Sciatic nerve (tissue), 2 donors: Measurements from ENCODE around the gene ODAD3. TPM values are rescaled to one million over a fixed set of nuclear protein-coding genes. Genes with fewer than 3 reads are reported as not detected.
"Not testable (repeated sequence)": the region's sequence is repeated elsewhere in the genome, so short reads cannot be mapped to it uniquely, and the experiment has no call there.

Experiments
- ATAC-seq: fragments of 200-7000 bp; cut with Tn5 transposase; one replicate; pipeline ENCODE4 v1.9.1; 2020; ENCODE audit warnings: mild to moderate bottlenecking, moderate library complexity
- DNase-seq: peaks from one replicate; pipeline ENCODE4 v3.0.0-alpha.2; 2020; ENCODE audit warnings: low spot score
- intact Hi-C: fragments of 100-400 bp; cut with DNase I; formaldehyde crosslinking; loops from one replicate; pipeline ENCODE4 v1.14.2; 2022
- total RNA-seq: library from RNA; stranded (reverse); fragmentation: NEBNext Ultra II Directional; extraction: Animal tissue kit (Norgen Biotek cat#: 25700); gene quantifications from one replicate; pipeline ENCODE4 v1.2.1, GENCODE V29; 2021
- donor health status: DM: no; HTN: no; CAD: no.
- donor health status: DM: no; HTN: no; CAD: no.

ODAD3 gene
- total RNA-seq, 1 donor from 2014 or later = 0.31 TPM

DNA sequence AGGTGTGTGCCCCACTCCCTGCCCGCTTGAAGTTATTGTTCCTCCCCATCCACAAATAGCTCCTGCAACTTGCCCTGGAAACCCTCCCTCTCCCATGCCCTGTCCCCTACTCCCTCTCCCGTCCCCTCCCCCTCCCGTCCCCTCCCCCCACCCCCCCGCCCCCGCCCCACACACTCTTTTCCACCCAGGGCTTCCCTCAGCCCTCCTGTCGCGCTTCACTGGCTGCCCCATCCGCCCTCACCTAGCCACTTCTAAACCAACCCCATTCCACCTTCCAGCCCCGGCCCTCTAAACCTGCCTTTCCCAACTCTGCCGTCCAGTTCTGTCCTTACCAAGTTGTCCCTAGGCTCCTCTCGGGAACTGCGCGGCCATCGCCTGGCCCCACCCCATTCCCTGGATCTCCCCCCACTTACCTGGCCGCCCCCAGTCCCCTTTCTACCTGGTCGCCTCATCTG is 16.8 kb downstream of the ODAD3 start:
- intact Hi-C loops = no loop called here
- no peak for ATAC-seq
- DNase-seq = no peak

DNA sequence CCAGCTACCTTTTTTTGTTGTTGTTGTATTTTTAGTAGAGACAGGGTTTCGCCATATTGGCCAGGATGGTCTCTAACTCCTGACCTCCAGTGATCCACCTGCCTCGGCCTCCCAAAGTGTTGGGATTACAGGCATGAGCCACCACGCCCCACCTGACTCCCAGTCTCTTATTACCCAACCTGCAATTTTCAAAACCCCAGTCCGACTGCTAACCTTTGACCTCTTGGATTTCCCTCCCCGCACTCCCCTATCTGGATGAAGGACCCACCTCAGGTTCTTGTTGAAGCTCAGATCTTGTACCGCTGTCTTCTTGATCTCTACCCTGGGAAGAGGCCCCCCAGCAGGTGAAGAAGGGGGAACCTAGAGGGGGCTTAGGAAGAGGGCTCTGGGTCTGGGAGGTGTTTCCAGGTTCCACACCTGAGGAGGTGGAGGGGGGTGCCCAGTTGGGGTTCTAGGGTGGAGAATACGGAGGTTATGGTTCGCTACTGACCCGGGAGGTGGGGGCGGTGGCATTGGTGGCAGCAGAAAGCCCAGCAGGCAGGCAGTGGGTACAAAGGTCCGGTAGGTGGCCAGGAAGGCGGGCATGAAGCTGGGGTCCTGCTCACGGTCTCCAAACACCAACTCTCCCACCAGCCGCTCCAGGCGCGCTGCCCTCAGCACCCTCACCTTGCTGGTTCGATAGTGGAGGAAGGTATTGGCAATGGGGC is 18.4 kb downstream of the ODAD3 start:
- intact Hi-C loops = no loop called here
- DNase-seq (no peak), ATAC-seq (no peak)

DNA sequence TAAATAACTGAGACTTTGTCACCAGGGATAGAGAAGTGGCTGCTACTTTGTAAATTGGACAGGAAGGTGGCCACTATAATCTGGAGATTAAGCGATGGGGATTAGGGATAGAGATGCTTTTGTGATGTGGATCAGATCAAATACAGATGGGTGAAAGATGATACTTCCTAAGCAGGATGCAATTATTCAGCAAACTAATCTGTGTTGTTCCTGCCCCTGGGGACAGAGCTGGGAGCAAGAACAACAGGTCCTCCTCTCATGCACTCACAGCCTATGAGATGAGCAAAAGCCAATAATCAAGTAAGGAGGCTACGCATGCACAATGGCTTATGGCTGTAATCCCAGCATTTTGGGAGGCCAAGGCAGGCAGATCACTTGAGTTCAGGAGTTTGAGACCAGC is 20.4 kb downstream of the ODAD3 start:
- intact Hi-C loops = no loop called here

DNA sequence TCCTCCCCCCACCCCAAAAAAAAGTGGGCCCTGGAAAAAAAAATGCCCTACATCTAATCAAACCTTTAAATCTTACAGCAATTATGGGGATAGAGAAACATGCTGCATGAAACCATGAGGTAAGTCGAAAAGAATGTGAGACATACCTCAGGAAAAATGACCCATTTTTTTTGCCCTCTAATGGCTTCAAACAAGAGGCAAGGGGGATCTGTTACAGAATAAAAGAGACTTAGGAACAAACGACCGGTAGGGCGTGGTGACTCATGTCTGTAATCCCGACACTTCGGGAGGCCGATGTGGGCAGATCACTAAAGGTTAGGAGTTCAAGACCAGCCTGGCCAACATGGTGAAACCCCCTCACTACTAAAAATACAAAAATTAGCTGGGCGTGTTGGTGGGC is 24.2 kb downstream of the ODAD3 start:
- DNase-seq (no peak), ATAC-seq (no peak)
- intact Hi-C loops = no loop called here

More for the DNA sequence above, 20.4 kb downstream of the ODAD3 start:
- ATAC-seq (no peak), DNase-seq (no peak)

DNA sequence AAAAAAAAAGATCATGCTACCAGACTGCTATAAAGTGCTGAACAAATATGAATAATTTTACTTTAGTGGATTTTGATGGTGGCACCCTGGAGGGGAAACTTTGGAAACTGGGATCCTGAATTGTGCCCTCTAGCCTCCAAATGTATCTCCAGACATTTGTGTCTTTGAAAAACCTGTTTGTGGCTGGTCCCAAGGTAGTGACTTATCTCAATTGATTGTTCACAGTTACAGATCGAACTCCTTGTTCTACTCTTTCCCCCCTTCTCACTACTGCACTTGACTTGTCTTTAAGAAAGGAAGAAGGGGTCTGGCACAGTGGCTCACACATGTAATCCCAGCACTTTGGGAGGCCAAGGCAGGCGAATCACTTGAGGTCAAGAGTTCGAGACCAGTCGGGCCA is 26.3 kb downstream of the ODAD3 start:
- ATAC-seq (no peak), DNase-seq (no peak)
- intact Hi-C loops = no loop called here

DNA sequence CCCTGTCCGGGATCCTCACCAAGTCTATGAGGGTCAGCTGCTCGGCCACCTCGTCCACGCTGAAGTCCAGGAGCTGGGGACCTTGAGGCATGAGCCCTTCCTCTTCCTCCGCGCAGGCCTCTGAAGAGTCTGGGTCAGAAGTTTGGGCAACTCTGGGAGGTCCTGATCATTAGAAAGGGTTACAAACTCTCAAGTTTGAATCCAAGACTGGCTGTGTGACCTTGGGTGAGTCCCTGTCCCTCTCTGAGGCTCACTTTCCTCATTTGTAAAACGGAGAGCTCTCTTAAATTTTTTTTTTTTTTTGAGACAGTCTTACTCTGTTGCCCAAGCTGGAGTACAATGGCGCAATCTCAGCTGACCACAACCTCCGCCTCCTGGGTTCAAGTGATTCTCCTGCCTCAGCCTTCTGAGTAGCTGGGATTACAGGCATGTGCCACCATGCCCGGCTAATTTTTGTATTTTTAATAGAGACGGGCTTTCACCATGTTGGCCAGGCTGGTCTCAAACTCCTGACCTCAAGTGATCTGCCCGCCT is 28.2 kb downstream of the ODAD3 start:
- ATAC-seq, intact Hi-C loops, DNase-seq: not testable (repeated sequence)

DNA sequence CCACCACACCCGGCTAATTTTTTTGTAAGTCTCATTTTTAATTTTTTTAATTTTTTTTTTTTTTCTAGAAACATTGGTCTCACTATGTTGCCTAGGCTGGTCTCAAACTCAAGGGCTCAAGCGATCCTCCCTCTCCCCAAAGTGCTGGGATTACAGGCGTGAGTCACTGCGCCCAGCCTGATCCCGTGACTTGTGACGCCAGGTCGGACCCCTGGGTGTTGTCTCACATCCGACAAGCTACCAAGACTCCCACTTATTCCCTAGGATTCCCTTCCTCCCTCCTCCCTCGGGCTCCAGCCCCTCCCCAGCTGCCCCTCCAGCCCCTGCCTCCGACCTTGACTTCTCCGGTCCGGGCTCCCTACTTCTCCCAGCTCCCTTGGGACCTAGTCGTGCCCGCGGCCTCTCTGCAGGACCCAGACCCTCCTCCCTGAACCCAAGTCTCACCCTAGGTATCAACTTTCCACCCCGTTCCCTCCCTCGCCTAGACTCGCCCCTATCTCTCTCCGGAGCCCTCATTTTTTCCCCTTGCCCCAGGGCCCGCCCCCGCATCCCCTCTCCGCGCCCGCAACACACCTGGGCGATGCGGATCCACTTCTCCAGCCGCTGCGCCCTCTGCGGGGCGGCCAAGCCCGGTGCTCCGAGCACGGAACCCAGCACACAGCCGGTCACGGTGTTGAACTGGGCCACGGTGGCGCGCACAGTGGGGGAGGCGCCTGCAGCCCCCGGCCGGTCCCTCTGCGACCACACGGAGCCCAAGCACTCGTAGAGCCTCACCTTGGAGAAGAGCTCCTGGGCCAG is 28.9 kb downstream of the ODAD3 start:
- intact Hi-C loops = no loop called here
- DNase-seq = no peak
- ATAC-seq = peak; percentile 41

DNA sequence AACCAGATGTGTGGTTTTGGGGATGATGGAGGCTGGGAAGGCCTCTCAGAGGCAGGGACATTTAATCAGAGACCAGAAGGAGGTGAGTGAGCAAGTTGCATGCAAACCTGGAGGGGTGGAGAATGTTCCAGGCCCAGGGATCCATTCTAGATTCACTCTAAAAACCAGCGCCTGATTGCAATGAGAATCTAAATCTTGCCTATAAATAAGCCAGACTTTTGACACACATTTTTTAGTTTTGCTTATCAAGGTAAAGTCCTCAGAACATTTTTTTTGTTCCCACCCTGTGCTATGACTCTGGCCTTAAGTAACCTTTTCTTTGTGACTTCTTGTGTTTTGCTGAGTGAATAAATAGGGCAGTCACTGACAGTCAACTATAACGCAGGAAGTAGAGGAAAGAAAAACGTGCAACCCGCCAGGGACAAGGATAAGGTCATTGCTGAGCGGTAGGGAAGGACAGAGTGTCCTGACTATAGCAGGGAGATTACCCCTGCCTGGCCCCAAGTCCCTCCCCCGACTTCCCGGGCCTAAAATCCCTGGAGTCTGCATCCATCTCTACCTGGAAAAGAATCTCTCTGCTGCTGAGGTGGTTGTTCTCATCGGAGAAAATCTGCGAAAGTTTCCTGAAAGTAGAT is 30.2 kb downstream of the ODAD3 start:
- no peak for DNase-seq
- intact Hi-C loops = no loop called here
- ATAC-seq = no peak

DNA sequence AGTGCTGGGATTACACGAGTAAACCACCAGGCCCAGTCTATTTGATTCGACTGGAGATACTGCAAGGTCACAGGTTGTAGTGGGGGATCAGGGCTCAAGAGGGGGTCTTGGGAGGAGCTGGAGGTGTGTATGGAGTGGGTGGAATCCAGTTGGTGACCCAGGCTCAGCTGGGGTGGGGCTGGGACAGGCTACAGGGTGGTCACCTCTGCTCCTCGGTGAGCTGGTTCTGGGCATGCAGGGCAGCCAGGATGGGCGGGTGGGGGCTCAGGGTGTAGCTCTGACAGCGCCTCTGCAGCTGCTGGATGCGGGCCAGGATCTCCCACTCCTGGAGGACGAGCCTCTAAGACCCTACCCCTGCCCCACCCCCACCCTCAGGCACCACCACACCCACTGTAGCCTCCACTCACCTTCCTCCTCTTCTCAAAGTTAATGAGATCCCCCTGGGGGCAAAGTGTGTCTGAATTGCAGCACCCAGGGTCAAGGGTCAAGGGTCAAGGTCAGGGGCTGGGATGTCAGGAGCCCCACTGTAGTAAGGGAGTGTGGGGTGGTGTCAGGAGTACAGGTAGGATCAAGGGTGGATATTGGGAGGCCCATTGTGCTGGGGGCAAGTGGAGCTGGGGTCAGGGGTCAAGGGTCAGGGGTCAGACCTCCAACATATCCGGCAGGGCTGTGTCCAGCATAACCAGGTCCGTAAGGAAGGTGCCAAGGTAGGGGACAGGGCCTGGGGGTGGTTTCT is 32.9 kb downstream of the ODAD3 start:
- intact Hi-C loops = no loop called here
- ATAC-seq = no peak
- DNase-seq = no peak

DNA sequence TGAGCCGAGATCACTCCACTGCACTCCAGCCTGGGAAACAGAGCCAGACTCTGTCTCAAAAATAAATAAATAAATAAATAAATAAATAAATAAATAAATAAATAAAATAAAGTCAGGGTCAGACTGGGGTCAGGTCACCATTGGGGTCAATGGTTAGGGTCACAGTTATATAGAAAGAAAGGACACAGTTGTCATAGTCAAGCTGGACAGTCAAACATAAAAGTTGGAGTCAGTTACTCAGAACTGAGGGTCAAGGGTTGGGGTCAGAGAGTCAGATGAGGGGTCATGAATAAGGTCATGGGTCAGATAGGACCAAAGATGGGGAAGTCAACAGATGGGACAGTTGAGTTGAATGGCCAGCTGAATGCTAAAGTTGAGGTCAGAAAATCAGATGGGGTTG is 34.1 kb downstream of the ODAD3 start:
- ATAC-seq (no peak), DNase-seq (no peak)
- intact Hi-C loops = no loop called here

DNA sequence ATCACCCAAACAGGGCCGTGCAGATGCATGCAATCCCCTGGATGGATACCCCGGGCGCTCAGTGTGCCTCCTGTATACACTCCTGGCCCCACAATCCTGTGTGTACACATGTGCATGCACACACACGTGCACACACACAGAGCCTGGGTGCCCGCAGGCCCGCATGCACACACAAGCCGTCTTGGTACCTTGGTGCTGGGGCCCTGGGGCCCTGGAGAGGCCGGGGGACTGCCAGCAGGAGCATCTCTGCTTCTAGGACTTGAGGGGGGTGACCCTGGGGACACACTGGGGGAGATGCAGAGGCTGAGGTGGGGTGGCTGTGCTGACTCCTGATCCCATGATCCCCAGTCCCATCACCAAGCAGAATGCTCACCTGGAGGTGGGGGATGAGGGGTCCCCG is 35.3 kb downstream of the ODAD3 start:
- DNase-seq (no peak), ATAC-seq (no peak)
- intact Hi-C loops = no loop called here

DNA sequence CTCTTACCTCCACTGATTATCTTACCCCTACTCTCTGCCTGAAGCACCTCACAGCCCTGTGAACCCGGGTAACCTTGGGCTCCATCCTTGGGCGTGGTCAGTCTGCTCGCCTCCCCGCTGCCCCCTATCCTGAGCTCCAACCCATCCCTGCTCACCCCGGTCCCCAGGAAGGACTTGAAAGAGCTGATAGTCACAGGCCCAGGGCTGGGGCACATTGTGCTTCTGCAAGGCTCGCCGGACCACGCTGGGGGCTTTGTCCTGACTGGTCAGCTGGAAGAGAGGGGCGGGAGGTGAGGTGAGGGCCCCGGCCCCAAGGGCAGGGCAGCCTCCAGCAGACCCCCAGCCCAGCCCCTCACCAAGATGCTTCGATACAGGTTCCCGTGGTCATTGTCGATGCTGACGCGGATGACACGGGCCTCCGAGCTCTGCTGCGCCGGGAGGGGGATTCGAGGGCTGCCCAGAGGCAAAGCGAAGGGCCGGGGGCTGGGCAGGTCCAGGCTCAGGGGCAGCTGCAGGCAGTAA is 37.8 kb downstream of the ODAD3 start:
- intact Hi-C loops = no loop called here
- no peak for ATAC-seq

DNA sequence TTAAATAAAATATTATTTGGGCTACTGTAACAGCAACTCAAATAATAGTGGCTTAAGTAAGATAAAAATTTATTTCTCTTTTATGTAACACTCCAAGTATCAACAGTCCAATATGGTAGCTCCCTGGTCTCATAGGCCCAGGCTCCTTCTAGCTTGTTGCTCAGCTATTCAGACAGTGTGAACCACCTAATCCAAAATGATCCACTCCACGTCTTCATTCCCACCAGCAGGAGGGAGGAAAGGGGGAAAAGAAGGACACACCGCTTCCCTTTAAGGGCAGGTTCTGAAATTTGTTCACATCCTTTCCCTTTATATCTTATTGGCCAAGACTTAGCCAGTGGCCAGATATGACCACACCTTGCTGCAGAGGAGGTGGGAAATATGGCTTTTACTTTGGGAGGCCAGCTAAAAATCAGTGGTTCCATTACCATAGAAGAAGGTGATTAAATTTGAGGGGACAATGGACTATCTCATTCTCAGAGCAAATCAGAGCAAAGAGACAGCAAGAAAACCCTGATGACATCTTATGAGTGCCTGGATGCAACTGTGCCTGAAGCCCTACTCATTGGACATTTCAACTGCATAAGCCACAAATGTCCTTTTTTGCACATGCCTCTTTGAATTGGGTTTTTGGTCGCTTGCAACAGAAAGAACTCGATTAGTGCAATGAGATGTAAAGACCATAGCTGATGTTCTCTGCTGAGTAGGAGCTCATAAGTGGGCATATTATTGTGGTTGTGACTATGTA is 43.8 kb downstream of the ODAD3 start:
- no peak for DNase-seq
- intact Hi-C loops = no loop called here
- no peak for ATAC-seq

More for the DNA sequence above, 37.8 kb downstream of the ODAD3 start:
- DNase-seq = no peak

DNA sequence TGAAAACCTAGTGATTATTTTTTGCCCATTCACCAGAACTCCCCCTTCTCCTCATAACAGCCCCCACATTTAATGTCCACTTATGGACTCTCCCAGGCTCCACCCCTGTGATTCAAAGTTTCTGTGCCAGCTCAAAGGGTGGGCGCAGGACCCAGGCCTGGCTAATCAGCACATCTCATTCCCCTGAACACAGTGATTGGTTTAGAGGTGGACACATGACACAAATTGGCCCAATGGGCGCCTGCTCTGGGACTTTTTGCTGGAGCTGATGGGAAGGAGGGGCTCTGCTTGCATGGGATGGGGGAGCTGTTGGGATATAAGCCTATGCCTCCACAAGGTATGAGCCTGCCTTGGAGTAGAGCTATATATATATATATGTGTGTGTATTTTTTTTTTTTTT is 44.6 kb downstream of the ODAD3 start:
- intact Hi-C loops = no loop called here
- DNase-seq (no peak), ATAC-seq (no peak)

DNA sequence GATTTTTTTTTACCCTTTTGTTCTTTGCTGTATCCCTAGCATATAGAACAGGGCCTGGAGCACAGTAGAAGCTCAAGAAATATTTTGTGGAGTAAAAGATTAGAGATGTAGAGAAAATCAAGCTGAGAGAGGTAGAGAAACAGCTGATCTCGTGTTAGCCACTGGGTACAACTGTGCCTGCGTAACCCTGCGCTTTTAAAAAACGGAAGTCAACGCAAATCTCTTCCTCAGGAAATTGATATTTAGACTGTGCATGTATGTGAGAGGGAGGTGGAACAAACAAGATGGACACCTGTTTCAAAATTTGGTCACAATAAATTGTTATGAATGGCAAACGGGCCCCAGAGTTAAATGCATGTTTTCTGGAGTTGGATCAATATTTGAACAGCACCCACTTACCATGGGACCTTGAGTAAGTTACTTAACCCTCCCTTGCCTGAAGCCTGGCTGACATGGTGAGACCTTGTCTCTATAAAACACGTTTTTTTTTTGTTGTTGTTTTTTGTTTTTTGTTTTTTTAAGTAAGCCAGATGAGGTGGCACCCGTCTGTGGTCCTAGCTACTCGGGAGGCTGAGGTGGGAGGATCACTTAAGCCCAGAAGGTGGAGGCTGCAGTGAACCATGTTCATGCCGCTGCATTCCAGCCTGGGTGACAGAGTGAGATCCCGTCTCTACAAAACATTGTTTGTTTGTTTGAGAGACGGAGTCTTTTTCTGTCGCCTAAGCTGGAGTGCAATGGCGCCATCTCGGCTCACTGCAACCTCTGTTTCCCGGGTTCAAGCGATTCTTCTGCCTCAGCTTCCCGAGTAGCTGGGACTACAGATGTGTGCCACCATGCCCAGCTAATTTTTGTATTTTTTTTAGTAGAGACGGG is 47.5 kb downstream of the ODAD3 start:
- intact Hi-C loops = no loop called here
- DNase-seq = no peak
- ATAC-seq = no peak

DNA sequence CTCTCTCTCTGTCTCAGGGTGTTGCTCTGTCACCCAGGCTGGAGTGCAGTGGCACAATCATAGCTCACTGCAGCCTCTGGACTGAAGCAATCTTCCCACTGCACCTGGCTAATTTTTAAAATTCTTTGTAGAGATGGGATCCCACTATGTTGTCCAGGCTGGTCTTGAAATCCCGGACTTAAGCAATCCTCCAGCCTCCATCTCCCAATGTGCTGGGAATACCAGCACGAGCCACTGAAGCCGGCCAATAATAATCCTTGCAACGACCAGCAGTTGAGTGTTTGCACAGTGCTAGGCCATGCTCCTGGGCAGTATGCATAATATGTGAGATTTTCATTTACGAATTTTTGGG is 50.2 kb downstream of the ODAD3 start:
- no peak for ATAC-seq
- intact Hi-C loops = no loop called here
- DNase-seq = no peak

DNA sequence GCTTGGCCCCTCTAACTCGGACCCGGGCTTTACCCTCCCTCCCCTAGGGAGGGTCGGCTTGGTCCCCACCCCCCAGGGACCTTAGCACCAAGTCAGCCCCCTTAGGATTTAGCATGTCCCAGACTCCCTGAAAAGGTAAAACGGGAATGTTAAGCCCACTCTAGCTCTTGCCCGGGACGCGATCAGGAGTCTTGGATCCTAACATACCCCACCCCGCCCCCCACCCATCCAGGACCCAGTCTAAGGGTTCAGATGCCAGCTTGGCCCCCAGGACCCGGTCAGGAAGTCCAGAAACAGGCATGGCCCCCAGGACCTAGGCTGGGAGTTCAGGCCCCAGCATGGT is 51.2 kb downstream of the ODAD3 start:
- DNase-seq (no peak), ATAC-seq (no peak)
- intact Hi-C loops = no loop called here
